CD4-positive, alpha-beta T cell (primary cell): ENCODE results near the gene ROR1. TPM values are rescaled to one million over a fixed set of nuclear protein-coding genes. Genes with fewer than 3 reads are reported as not detected.

Source experiments
- ATAC-seq: fragments of 200-7000 bp; cut with Tn5 transposase; one replicate; pipeline ENCODE4 v1.10.0; 2022; ENCODE audit warnings: mild to moderate bottlenecking; ENCODE audit not compliant: poor library complexity
- CTCF ChIA-PET: fragments of 350-600 bp; sonication (Branson Sonifier 250); formaldehyde crosslinking; loops from one replicate; lab custom pipeline; 2021; ENCODE audit warnings: antibody characterized with exemption, inconsistent platforms; lab: Charles Lee
- POLR2A ChIA-PET: fragments of 350-600 bp; sonication (Branson Sonifier 250); formaldehyde crosslinking; loops from one replicate; lab custom pipeline; 2021; ENCODE audit warnings: antibody characterized with exemption, inconsistent platforms; lab: Charles Lee
- DNase-seq, 14 experiments: peaks; one replicate each; pipeline ENCODE4 v3.0.0-alpha.2; 2013 to 2020; ENCODE audit warnings: mixed read lengths in 2 of 14
- H3K27ac ChIP-seq, 2 donors: one replicate each; pipeline versions ENCODE4 v1.5.1 to v1.7.0; 2013; ENCODE audit warnings: low read length in 2 of 2, low read depth in 1 of 2, mild to moderate bottlenecking in 1 of 2
- H3K27me3 ChIP-seq, 2 experiments: 1 replicate in 1 of 2; 2 replicates in 1 of 2; pipeline versions ENCODE4 v1.6.1 to v1.7.0; 2013; ENCODE audit warnings: low read length in 2 of 2, control low read depth in 1 of 2, mild to moderate bottlenecking in 1 of 2, moderate library complexity in 1 of 2; ENCODE audit not compliant: insufficient read depth in 2 of 2, control insufficient read depth in 1 of 2
- H3K36me3 ChIP-seq: one replicate; pipeline ENCODE4 v1.6.1; 2013; ENCODE audit warnings: low read length, control low read depth; ENCODE audit not compliant: insufficient read depth
- H3K4me1 ChIP-seq: one replicate; pipeline ENCODE4 v1.6.1; 2013; ENCODE audit warnings: low read length, control low read depth; ENCODE audit not compliant: insufficient read depth
- H3K4me3 ChIP-seq: one replicate; pipeline ENCODE4 v1.5.1; 2013; ENCODE audit warnings: mild to moderate bottlenecking, low read length, moderate library complexity
- H3K9me3 ChIP-seq, 2 experiments: 1 replicate in 1 of 2; 2 replicates in 1 of 2; pipeline versions ENCODE4 v1.6.1 to v1.7.0; 2013; ENCODE audit warnings: low read length in 2 of 2, mild to moderate bottlenecking in 2 of 2, control low read depth in 1 of 2, moderate library complexity in 1 of 2; ENCODE audit not compliant: control insufficient read depth in 1 of 2, insufficient read depth in 1 of 2
- H3K27ac Mint-ChIP-seq: one replicate; pipeline ENCODE4 v1.8.0; 2020; ENCODE audit warnings: mixed read lengths
- H3K27me3 Mint-ChIP-seq: one replicate; pipeline ENCODE4 v1.8.0; 2021; ENCODE audit warnings: mixed read lengths
- H3K36me3 Mint-ChIP-seq: one replicate; pipeline ENCODE4 v1.8.0; 2021; ENCODE audit warnings: low read depth, mixed read lengths
- H3K4me1 Mint-ChIP-seq: one replicate; pipeline ENCODE4 v1.8.0; 2021; ENCODE audit warnings: low read depth, mixed read lengths
- H3K4me3 Mint-ChIP-seq: one replicate; pipeline ENCODE4 v1.8.0; 2020; ENCODE audit warnings: mild to moderate bottlenecking, mixed read lengths
- H3K9me3 Mint-ChIP-seq: one replicate; pipeline ENCODE4 v1.8.0; 2020; ENCODE audit warnings: mixed read lengths
- intact Hi-C, 2 experiments: fragments of 100-400 bp; cut with DNase I in 1 of 2; cut with micrococcal nuclease in 1 of 2; formaldehyde crosslinking; loops; one replicate each; pipeline versions ENCODE4 v1.15.1 to v1.9.0; 2023 to 2025; cut with DNase I, micrococcal nuclease
- total RNA-seq, 174 experiments: library from RNA in 2 of 174; stranded (reverse) in 2 of 174; gene quantifications; one replicate each; pipeline ENCODE4 v1.2.3 and lab custom pipeline; 2021 to 2026
- TF ChIP-seq, protein P1 (sequence below): fragments of 200-600 bp; IDR thresholded peaks from one replicate; pipeline ENCODE4 v1.8.0; 2022; ENCODE audit warnings: antibody characterized with exemption, mild to moderate bottlenecking

The ROR1 gene
- total RNA-seq, 2 experiments from 2014 or later: not detected

DNA sequence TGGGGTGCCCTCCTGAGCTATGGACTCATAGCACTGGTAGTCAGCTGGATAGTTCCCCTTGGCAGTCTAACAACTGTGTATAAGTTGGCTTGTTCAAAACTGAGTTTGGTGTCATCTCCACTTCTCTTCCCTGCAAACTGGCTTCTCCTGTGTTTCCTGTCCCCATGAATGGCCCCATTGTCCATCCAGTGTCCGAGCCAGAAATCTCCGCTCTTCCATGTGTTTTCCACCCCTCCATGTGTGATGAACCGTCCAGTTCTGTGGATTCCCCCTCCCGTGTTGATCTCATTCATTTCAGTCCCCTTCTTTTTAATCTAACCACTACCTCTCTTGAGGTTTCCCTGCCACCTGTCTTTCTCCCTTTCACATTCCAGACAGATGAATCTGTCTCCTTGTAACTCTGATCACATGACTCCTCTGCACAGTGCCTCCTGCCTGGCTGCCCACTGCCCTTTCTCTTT is 195.7 kb downstream of the ROR1 start:
- H3K4me3 ChIP-seq: no peak overlapping the region
- no peaks in the 10 kb centered on the region for H3K9me3 Mint-ChIP-seq
- ChIA-PET POLR2A (no interaction called here), CTCF (no interaction called here)
- H3K27me3 Mint-ChIP-seq: peaks cover 4% of the 10 kb centered on the region
- no peaks in the 10 kb centered on the region for H3K36me3 ChIP-seq
- no peak overlapping the region for H3K27ac ChIP-seq
- no peaks in the 10 kb centered on the region for H3K4me1 Mint-ChIP-seq
- no peaks in the 10 kb centered on the region for H3K36me3 Mint-ChIP-seq
- TF ChIP-seq, protein P1, sequence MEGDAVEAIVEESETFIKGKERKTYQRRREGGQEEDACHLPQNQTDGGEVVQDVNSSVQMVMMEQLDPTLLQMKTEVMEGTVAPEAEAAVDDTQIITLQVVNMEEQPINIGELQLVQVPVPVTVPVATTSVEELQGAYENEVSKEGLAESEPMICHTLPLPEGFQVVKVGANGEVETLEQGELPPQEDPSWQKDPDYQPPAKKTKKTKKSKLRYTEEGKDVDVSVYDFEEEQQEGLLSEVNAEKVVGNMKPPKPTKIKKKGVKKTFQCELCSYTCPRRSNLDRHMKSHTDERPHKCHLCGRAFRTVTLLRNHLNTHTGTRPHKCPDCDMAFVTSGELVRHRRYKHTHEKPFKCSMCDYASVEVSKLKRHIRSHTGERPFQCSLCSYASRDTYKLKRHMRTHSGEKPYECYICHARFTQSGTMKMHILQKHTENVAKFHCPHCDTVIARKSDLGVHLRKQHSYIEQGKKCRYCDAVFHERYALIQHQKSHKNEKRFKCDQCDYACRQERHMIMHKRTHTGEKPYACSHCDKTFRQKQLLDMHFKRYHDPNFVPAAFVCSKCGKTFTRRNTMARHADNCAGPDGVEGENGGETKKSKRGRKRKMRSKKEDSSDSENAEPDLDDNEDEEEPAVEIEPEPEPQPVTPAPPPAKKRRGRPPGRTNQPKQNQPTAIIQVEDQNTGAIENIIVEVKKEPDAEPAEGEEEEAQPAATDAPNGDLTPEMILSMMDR: no peak
- H3K27me3 ChIP-seq: no peaks in the 10 kb centered on the region
- no peaks in the 10 kb centered on the region for H3K9me3 ChIP-seq
- no peaks in the 10 kb centered on the region for H3K4me1 ChIP-seq
- H3K27ac Mint-ChIP-seq: no peak overlapping the region
- ATAC-seq (no peak), DNase-seq (no peak)
- no peak overlapping the region for H3K4me3 Mint-ChIP-seq
- intact Hi-C loops: no loop called here

DNA sequence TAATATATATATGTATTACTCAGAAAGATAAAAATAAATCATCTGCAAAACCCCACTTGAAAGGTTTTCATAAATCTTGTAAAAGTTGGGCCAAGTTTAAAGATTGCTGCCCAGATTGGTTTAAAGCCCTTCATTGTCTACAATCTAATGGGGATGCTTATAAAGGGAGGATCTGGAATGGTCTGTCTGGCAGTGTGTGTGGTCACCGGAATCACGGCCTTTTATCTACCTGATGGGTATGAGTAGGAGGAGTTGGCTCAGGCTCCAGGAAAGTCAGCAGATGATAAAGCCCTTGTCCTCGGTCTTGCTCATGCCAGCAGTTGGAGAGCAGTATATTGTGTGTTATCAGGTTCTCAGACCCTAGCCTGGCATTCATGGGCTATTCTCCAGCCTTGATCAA is 197.7 kb downstream of the ROR1 start:
- H3K27me3 Mint-ChIP-seq: no peaks in the 10 kb centered on the region
- H3K27ac Mint-ChIP-seq: no peak overlapping the region
- H3K4me1 Mint-ChIP-seq: no peaks in the 10 kb centered on the region
- DNase-seq (no peak), ATAC-seq (no peak)
- H3K36me3 Mint-ChIP-seq: no peaks in the 10 kb centered on the region
- no peak overlapping the region for H3K4me3 ChIP-seq
- ChIA-PET POLR2A (no interaction called here), CTCF (no interaction called here)
- TF ChIP-seq, protein P1: no peak
- H3K27ac ChIP-seq: no peak overlapping the region
- peaks cover 0 to 2% of the 10 kb centered on the region in 2 experiments for H3K27me3 ChIP-seq
- H3K4me1 ChIP-seq: no peaks in the 10 kb centered on the region
- no peaks in the 10 kb centered on the region for H3K9me3 ChIP-seq
- H3K36me3 ChIP-seq: no peaks in the 10 kb centered on the region
- H3K4me3 Mint-ChIP-seq: no peak overlapping the region
- intact Hi-C loops: no loop called here
- no peaks in the 10 kb centered on the region for H3K9me3 Mint-ChIP-seq

DNA sequence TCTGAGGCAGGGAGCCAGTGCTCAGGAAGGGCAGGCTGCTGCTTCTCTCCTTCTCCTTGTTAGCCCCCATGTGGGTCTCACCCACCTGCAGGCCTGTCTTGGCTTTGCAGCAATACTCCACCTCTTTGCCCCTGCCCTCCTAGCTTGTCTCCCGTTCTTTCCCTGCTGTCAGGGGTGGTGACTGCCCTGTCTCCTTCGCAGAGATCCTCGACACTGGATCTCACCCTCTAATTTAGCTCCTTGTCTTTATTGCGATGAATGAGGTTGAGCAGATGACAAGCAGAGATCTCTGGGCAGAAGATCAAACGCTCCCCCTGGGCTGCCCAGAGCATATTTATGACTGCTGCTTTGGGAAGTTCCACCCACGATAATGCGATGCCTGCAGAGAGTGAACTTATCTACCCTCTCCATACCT is 199.2 kb downstream of the ROR1 start:
- ChIA-PET POLR2A (no interaction called here), CTCF (no interaction called here)
- no peaks in the 10 kb centered on the region for H3K9me3 Mint-ChIP-seq

More for the DNA sequence above, 199.2 kb downstream of the ROR1 start:
- no peak overlapping the region for H3K27ac Mint-ChIP-seq
- no peak overlapping the region for H3K4me3 Mint-ChIP-seq
- intact Hi-C loops: no loop called here
- Histone ChIP-seq H3K27ac (no peak overlapping the region), H3K4me1 (no peaks in the 10 kb centered on the region), H3K4me3 (no peak overlapping the region), H3K27me3 (peaks cover 0 to 2% of the 10 kb centered on the region in 2 experiments), H3K9me3 (no peaks in the 10 kb centered on the region), H3K36me3 (no peaks in the 10 kb centered on the region)
- DNase-seq (no peak), ATAC-seq (no peak)
- TF ChIP-seq, protein P1: no peak
- no peaks in the 10 kb centered on the region for H3K27me3 Mint-ChIP-seq
- H3K36me3 Mint-ChIP-seq: no peaks in the 10 kb centered on the region
- H3K4me1 Mint-ChIP-seq: no peaks in the 10 kb centered on the region
